Transverse colon (tissue), 4 donors: ENCODE measurements around the gene BABAM1. TPM values are rescaled to one million over a fixed set of nuclear protein-coding genes. Genes with fewer than 3 reads are reported as not detected.

Experiments
- DNase-seq: peaks from one replicate; pipeline ENCODE4 v3.0.0-alpha.2; 2019
- H3K27ac ChIP-seq, 4 donors: fragments of 200-600 bp; sonication (generic); 2 replicates each; pipeline ENCODE4 v1.5.1; 2016 to 2018; ENCODE audit warnings: inconsistent platforms in 4 of 4
- H3K27me3 ChIP-seq: fragments of 200-600 bp; sonication (generic); 2 replicates; pipeline ENCODE4 v1.5.1; 2017; ENCODE audit warnings: inconsistent platforms
- H3K36me3 ChIP-seq, 4 donors: fragments of 200-600 bp; sonication (generic); 2 replicates each; pipeline ENCODE4 v1.5.1; 2017 to 2019; ENCODE audit warnings: inconsistent platforms in 4 of 4
- H3K4me1 ChIP-seq, 4 donors: fragments of 200-600 bp; sonication (generic); 2 replicates each; pipeline ENCODE4 v1.5.1; 2017 to 2020; ENCODE audit warnings: inconsistent platforms in 4 of 4
- H3K4me3 ChIP-seq, 4 donors: fragments of 200-600 bp; sonication (generic); 1 replicate in 1 of 4; 2 replicates in 3 of 4; pipeline versions ENCODE4 v1.5.1 to v1.6.1; 2017 to 2019; ENCODE audit warnings: inconsistent platforms in 4 of 4
- H3K9me3 ChIP-seq, 2 donors: fragments of 200-600 bp; sonication (generic); 2 replicates each; pipeline ENCODE4 v1.5.1; 2017 to 2019; ENCODE audit warnings: inconsistent platforms in 2 of 2
- CTCF ChIP-seq, 5 experiments: fragments of 200-600 bp in 3 of 5; fragments of 450-650 bp in 2 of 5; sonication (generic) in 3 of 5; IDR thresholded peaks; 1 replicate in 2 of 5; 2 replicates in 3 of 5; pipeline ENCODE4 v1.5.1; 2016 to 2017; ENCODE audit warnings: antibody characterized with exemption in 5 of 5, inconsistent platforms in 3 of 5, mild to moderate bottlenecking in 2 of 5, moderate library complexity in 1 of 5
- EP300 ChIP-seq: sonication (generic); formaldehyde crosslinking; IDR thresholded peaks from one replicate; pipeline ENCODE4 v1.6.1; 2017; ENCODE audit warnings: antibody characterized with exemption, low read depth
- POLR2A ChIP-seq: fragments of 450-650 bp; IDR thresholded peaks from one replicate; pipeline ENCODE4 v1.6.1; 2016; ENCODE audit warnings: antibody characterized with exemption, mild to moderate bottlenecking, moderate library complexity
- POLR2AphosphoS5 ChIP-seq, 3 donors: sonication (generic); formaldehyde crosslinking; IDR thresholded peaks; one replicate each; pipeline ENCODE4 v1.6.1; 2016; ENCODE audit warnings: antibody characterized with exemption in 3 of 3
- WGBS, 2 donors: methylation state at CpG; one replicate each; pipeline ENCODE4 v1.1.5; 2018; ENCODE audit warnings: low coverage in 1 of 2; 5-methylcytosine and 5-hydroxymethylcytosine counted together
- in situ Hi-C, 4 donors: fragments of 200-750 bp; cut with MboI; loops; one replicate each; pipeline versions ENCODE4 v1.15.0 to v1.15.1; 2017; ENCODE audit warnings: low sequenced_read_pairs in 3 of 4, low pct_ligation_motif_present in 1 of 4, low pct_unique_long_range_greater_than_20kb in 1 of 4
- intact Hi-C: fragments of 100-400 bp; cut with DNase I; formaldehyde crosslinking; loops from one replicate; pipeline ENCODE4 v1.15.1; 2023; ENCODE audit warnings: low total_unique reads
- total RNA-seq, 4 donors: library from RNA; depleted of rRNA; stranded (reverse); fragments of >200 nt; gene quantifications; one replicate each; pipeline ENCODE4 v1.1.0, GENCODE V29; 2016

BABAM1 gene
- total RNA-seq, 4 donors from 2014 or later = 56.2 to 364 (median 80.2) TPM

DNA sequence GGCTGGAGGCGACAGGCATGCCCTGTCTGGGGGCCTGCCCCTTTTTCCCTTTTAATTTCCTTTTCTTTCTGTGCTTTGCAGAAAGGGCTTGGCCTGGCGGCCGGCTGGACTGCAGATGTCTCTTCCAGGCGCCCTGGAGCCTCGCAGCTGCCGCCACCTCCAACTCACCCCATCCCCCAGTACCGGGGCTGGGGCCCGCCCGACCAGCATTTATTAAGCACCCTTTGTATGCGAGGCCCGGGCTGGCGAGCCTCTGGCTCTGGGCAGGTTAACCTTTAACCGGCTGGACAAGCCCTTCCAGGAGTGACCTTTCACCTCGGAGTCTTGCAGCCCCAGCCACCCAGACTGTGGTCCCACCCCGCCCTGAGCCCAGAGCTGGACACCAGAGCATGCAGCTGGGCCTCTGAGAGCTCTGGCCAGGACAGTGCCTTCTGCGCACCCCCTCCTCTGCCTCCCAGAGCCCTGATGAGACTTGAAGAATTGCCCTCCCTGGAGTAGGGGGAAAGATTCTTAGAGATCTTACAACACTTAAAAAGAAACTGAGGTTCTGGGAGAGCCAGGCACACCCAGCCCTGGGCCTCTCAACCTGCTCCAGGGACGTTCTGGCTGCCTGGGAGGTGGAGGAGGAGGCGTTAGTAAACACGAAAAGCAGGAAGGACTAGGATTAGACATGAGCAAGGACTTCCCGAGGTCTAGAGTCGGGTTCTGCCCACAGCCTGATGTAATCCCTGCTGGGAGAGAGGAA is 20.4 kb upstream of the BABAM1 start:
- no peaks in the 10 kb centered on the region for H3K9me3 ChIP-seq
- no peaks in the 10 kb centered on the region for H3K36me3 ChIP-seq
- peaks cover 28 to 54% (median 47%) of the 10 kb centered on the region in 4 donors for H3K4me1 ChIP-seq
- 0 to 17% methylated on average over 6 to 18 of the region's 21 CpGs for WGBS, 2 donors
- H3K27me3 ChIP-seq = no peaks in the 10 kb centered on the region
- H3K27ac ChIP-seq = peak overlapping the region; percentile 89 to 95 (median 94)
- in situ Hi-C loops = no loop called here
- TF ChIP-seq POLR2AphosphoS5 (IDR thresholded peaks at IDR 0.05) (peak in 2 of 3 donors; percentile 16 to 37), CTCF (IDR thresholded peaks at IDR 0.05) (no peak)
- H3K4me3 ChIP-seq = peak overlapping the region; percentile 56 to 95 (median 72)
- DNase-seq = peak; percentile 69
- intact Hi-C loops = no loop called here

DNA sequence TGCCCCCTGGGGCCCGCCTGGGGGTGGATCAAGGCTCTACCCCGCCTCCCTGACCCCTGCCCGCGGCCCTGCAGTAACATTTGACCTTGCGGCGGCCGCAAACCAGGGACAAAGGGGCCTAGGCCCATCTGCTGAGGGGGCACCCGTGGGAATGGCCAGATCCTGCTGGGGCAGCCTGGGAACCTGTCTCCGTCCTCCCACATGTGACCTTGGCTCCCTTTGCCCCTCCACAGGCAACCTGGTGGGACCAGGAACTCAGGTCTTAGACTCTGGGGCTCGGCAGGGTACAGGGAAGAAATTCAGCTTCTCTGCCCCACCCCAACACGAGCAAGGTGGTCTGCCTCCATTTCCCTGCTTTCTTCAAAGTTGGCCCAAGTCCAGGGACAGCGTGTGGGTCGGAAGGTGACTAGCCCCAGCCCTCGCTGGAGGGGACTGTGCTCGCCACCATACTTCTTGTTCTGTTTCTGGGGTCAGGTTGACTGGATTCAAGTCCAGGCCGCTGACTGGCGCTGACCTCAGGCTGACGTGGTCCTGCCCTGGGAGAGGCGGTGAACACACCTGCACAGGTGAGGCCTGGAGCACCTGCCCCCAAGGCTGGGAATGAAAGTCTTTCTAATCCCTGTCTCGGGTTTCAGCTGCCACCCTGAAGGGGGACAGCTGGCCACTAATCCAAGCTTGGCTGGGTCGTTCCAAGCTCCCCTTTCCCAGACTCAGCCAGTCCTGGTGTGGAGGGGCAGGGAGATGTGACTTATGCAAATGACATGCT is 19.0 kb upstream of the BABAM1 start:
- no peaks in the 10 kb centered on the region for H3K27me3 ChIP-seq
- intact Hi-C loops = no loop called here
- no peaks in the 10 kb centered on the region for H3K36me3 ChIP-seq
- H3K27ac ChIP-seq = peak overlapping the region; percentile 56 to 95 (median 91)
- in situ Hi-C loops = no loop called here
- 54 to 62% methylated on average over 2 to 20 of the region's 21 CpGs for WGBS, 2 donors
- no peak overlapping the region for H3K4me3 ChIP-seq
- no peaks in the 10 kb centered on the region for H3K9me3 ChIP-seq
- H3K4me1 ChIP-seq = peaks cover 21 to 41% (median 33%) of the 10 kb centered on the region in 4 donors
- TF ChIP-seq POLR2A (no peak), EP300 (no peak), CTCF (IDR thresholded peaks at IDR 0.05) (no peak), POLR2AphosphoS5 (IDR thresholded peaks at IDR 0.05) (no peak)
- peak; percentile 73 for DNase-seq

GRCh38 chr19:17249887-17250548 is 17.2 kb upstream of the BABAM1 start:
- no peak overlapping the region for H3K4me3 ChIP-seq
- peaks cover 21 to 32% (median 29%) of the 10 kb centered on the region in 4 donors for H3K4me1 ChIP-seq
- no peaks in the 10 kb centered on the region for H3K27me3 ChIP-seq
- peak overlapping the region in 2 of 4 donors; percentile 60 to 95 for H3K27ac ChIP-seq
- TF ChIP-seq EP300 (no peak), POLR2AphosphoS5 (IDR thresholded peaks at IDR 0.05) (peak in 1 of 3 donors; percentile 11), POLR2A (no peak)
- DNase-seq = peak; percentile 77
- no peaks in the 10 kb centered on the region for H3K36me3 ChIP-seq
- H3K9me3 ChIP-seq = no peaks in the 10 kb centered on the region
- 78% methylated on average over 12 of the region's 15 CpGs; no CpG with 5 or more reads in 1 of the 2 donors for WGBS, 2 donors
- in situ Hi-C loops = no loop called here
- intact Hi-C loops = no loop called here

- no peaks in the 10 kb centered on the region for H3K9me3 ChIP-seq
- no peak overlapping the region for H3K27ac ChIP-seq
- no peak overlapping the region for H3K4me3 ChIP-seq
- H3K4me1 ChIP-seq = peaks cover 0 to 2% (median under 1%) of the 10 kb centered on the region in 4 donors
- 68 to 87% methylated on average over 6 to 10 of the region's 10 CpGs for WGBS, 2 donors
- intact Hi-C loops (no loop called here), in situ Hi-C loops (no loop called here)
- no peak for DNase-seq
- H3K27me3 ChIP-seq = no peaks in the 10 kb centered on the region
- TF ChIP-seq POLR2AphosphoS5 (IDR thresholded peaks at IDR 0.05) (no peak), EP300 (no peak), CTCF (IDR thresholded peaks at IDR 0.05) (no peak), POLR2A (no peak)
- H3K36me3 ChIP-seq = no peaks in the 10 kb centered on the region
Observed at GRCh38 chr19:17254636-17255035, 12.6 kb upstream of the BABAM1 start.
